DOHH2 (cell line): Measurements from ENCODE around the gene ACTA1.

Experiments used
- H3F3A ChIP-seq: fragments of 200-600 bp; sonication (generic), shearing (Covaris generic); 2 replicates; pipeline ENCODE4 v1.6.0; 2016; ENCODE audit warnings: antibody characterized with exemption, mild to moderate bottlenecking; ENCODE audit not compliant: control insufficient read depth, insufficient read depth
- H3K27ac ChIP-seq: fragments of 200-600 bp; sonication (generic); 2 replicates; pipeline ENCODE4 v1.5.1; 2014; ENCODE audit warnings: low read depth, mild to moderate bottlenecking, low read length, moderate library complexity
- H3K27me3 ChIP-seq: fragments of 200-600 bp; sonication (generic); 2 replicates; pipeline ENCODE4 v1.6.1; 2014; ENCODE audit warnings: mild to moderate bottlenecking, low read length, mixed read lengths; ENCODE audit not compliant: control insufficient read depth
- H3K36me3 ChIP-seq: fragments of 200-600 bp; sonication (generic); 2 replicates; pipeline ENCODE4 v1.6.1; 2014; ENCODE audit warnings: mild to moderate bottlenecking, low read length, moderate library complexity, mixed read lengths; ENCODE audit not compliant: control insufficient read depth
- H3K4me1 ChIP-seq: fragments of 200-600 bp; sonication (generic); 2 replicates; pipeline ENCODE4 v1.6.1; 2014; ENCODE audit warnings: mild to moderate bottlenecking, low read length, mixed read lengths; ENCODE audit not compliant: control insufficient read depth
- H3K4me2 ChIP-seq: fragments of 200-600 bp; sonication (generic); 2 replicates; pipeline ENCODE4 v1.6.0; 2014; ENCODE audit warnings: mild to moderate bottlenecking, low read length, moderate library complexity
- H3K4me3 ChIP-seq: fragments of 200-600 bp; sonication (generic); 2 replicates; pipeline ENCODE4 v1.5.1; 2014; ENCODE audit warnings: mild to moderate bottlenecking, low read length, mixed read lengths
- H3K79me2 ChIP-seq: fragments of 200-600 bp; sonication (generic); 2 replicates; pipeline ENCODE4 v1.6.1; 2014; ENCODE audit warnings: mild to moderate bottlenecking, low read length, mixed read lengths; ENCODE audit not compliant: control insufficient read depth
- H3K9me2 ChIP-seq: fragments of 200-600 bp; sonication (generic); replicated peaks from 2 replicates; pipeline ENCODE4 v1.6.1; 2014; ENCODE audit warnings: mild to moderate bottlenecking, low read length, mixed read lengths; ENCODE audit not compliant: control insufficient read depth
- H3K9me3 ChIP-seq: fragments of 200-600 bp; sonication (generic); 2 replicates; pipeline ENCODE4 v1.6.1; 2014; ENCODE audit warnings: antibody characterized with exemption, low read length, mixed read lengths; ENCODE audit not compliant: control insufficient read depth, insufficient read depth
- H4K20me1 ChIP-seq: fragments of 200-600 bp; sonication (generic); 2 replicates; pipeline ENCODE4 v1.6.0; 2014; ENCODE audit warnings: low read depth, mild to moderate bottlenecking, antibody characterized with exemption, low read length, moderate library complexity; ENCODE audit not compliant: control insufficient read depth, insufficient read depth
- CTCF ChIP-seq: fragments of 200-600 bp; sonication (generic); IDR thresholded peaks from one replicate; pipeline ENCODE4 v1.5.1; 2014; ENCODE audit warnings: antibody characterized with exemption, mild to moderate bottlenecking, low read depth, low read length; ENCODE audit not compliant: poor library complexity, severe bottlenecking
- EZH2phosphoT487 ChIP-seq: fragments of 200-600 bp; sonication (generic); IDR thresholded peaks from 2 replicates; pipeline ENCODE4 v1.6.1; 2017; ENCODE audit warnings: borderline replicate concordance, mild to moderate bottlenecking, antibody characterized with exemption, low read length, moderate library complexity, mixed read lengths

Gene ACTA1

DNA sequence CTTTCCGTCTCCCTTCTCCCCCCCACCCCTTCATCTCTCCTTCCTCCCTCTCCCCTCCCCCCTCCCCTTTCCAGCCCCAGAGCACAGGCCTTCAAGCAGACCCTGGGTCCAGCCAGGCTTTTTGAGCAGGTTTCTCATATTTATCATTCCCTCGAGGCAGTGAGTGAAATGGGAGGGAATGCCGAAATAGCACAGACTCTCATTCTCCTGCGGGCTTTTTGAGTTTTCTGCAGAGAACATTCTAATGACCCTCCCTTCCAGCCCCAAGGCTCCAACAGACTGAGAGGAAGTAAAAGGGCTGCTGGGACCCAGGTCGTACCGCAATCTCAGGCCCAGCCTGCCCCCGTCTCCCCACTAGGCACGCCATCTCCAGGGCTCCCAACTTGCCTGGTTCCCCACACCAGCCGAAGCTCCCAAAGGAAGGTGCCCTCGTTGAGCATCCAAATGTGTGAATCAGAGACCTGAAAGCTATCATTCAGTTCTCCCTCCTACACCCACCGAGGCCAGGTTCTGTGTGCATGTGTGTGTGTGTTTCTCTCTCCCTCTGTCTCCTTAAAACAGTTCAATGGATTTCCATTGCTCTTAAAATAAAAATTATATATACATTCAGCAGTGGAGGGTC, 22.3 kb downstream of the ACTA1 start:
- Histone ChIP-seq H3K27me3 (peaks cover 19% of the 10 kb centered on the region), H3K9me3 (no peaks in the 10 kb centered on the region), H3K9me2 (no peaks in the 10 kb centered on the region), H3K36me3 (no peaks in the 10 kb centered on the region), H3K4me1 (no peaks in the 10 kb centered on the region; the same call in 1 of the 2 replicates), H3F3A (no peaks in the 10 kb centered on the region), H3K27ac (no peak overlapping the region), H4K20me1 (no peaks in the 10 kb centered on the region), H3K4me2 (no peak overlapping the region), H3K4me3 (no peak overlapping the region), H3K79me2 (no peaks in the 10 kb centered on the region)
- TF ChIP-seq CTCF: no peak
- no peak for TF ChIP-seq EZH2phosphoT487

DNA sequence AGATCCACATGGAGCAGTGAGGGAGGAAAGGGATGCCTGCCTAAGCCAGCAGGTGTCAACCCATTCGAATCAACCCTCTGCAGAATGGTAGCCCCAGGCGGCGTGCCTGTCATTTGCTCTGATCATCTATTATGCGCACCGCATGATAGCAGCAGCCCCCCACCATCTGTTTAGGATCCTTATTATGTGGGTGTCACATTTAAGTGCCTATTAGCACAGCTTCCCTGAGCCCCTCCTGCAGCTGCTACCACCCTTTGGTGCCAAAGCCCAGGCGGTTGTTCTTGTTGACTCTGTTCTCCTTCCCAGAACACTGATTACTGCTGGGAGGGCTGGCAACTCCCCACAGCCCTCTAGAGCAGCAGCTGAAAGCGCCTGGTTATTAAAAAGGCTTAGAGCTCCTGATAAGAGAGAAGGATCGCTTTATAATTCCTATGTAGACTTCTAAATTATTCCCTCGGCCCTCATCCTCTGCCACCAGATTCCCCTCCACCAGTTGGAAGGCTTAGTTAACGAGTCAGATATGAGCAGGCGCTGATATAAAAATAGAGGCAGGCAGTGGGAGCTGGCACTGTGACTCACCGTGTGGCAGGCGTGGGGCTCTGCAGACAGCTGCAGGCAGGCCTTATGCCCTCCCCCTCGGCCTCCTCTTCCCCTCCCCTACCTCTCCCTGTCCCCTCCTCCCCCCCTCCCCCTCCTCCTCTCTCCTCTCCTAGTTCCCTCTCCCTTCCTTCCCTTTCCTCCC, 23.0 kb downstream of the ACTA1 start:
- Histone ChIP-seq H3K36me3 (no peaks in the 10 kb centered on the region), H3K79me2 (no peaks in the 10 kb centered on the region), H3K27ac (no peak overlapping the region), H3F3A (no peaks in the 10 kb centered on the region), H3K27me3 (peaks cover 23% of the 10 kb centered on the region), H3K4me1 (no peaks in the 10 kb centered on the region; the same call in 1 of the 2 replicates), H4K20me1 (no peaks in the 10 kb centered on the region), H3K4me2 (no peak overlapping the region), H3K4me3 (no peak overlapping the region), H3K9me3 (no peaks in the 10 kb centered on the region), H3K9me2 (no peaks in the 10 kb centered on the region)
- TF ChIP-seq CTCF (no peak), EZH2phosphoT487 (no peak)

DNA sequence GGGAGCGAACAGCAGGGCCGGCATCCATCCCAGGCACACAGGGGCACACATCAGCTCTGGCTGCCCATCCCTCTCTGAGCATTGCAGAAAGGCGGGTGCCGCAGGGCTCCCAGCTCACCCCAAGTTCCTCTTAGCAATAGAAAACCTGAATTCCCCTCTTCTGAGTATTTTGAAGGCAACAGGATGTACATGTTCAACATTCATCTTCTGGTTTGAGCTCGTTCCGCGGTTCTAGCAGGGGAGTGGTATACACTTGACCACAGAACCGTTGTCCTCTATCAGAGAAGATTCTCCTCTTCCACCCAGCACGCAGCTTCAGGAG, 23.6 kb downstream of the ACTA1 start:
- peaks cover 23% of the 10 kb centered on the region for H3K27me3 ChIP-seq
- H3K4me1 ChIP-seq: no peaks in the 10 kb centered on the region; the same call in 1 of the 2 replicates
- no peak for TF ChIP-seq EZH2phosphoT487
- no peak for TF ChIP-seq CTCF
- no peak overlapping the region for H3K27ac ChIP-seq
- no peaks in the 10 kb centered on the region for H4K20me1 ChIP-seq
- no peak overlapping the region for H3K4me3 ChIP-seq
- H3K9me3 ChIP-seq: no peaks in the 10 kb centered on the region
- H3F3A ChIP-seq: no peaks in the 10 kb centered on the region
- H3K9me2 ChIP-seq: no peaks in the 10 kb centered on the region
- no peak overlapping the region for H3K4me2 ChIP-seq
- no peaks in the 10 kb centered on the region for H3K79me2 ChIP-seq
- no peaks in the 10 kb centered on the region for H3K36me3 ChIP-seq
